Hepatic stellate cell (primary cell): ENCODE measurements around the gene PRF1.

Experiments
- DNase-seq: peaks from one replicate; pipeline ENCODE4 v3.0.0; 2011; ENCODE audit warnings: low spot score

The PRF1 gene

GRCh38 chr10:70576803-70577517 is 25.6 kb downstream of the PRF1 start:
- DNase-seq, result no peak

- peak; percentile 54 for DNase-seq
Observed at GRCh38 chr10:70575874-70576802, 26.4 kb downstream of the PRF1 start.

- no peak for DNase-seq
Observed at GRCh38 chr10:70575486-70575873, 27.1 kb downstream of the PRF1 start.

- no peak for DNase-seq
Observed at GRCh38 chr10:70573599-70574506, 28.7 kb downstream of the PRF1 start.

- no peak for DNase-seq
Observed at GRCh38 chr10:70571636-70572439, 30.7 kb downstream of the PRF1 start.

- no peak for DNase-seq
Observed at GRCh38 chr10:70571236-70571635, 31.3 kb downstream of the PRF1 start.

- no peak for DNase-seq
Observed at GRCh38 chr10:70568781-70569495, 33.6 kb downstream of the PRF1 start.

GRCh38 chr10:70568113-70568512 is 34.4 kb downstream of the PRF1 start:
- DNase-seq, result no peak

- DNase-seq, result no peak
Observed at GRCh38 chr10:70567603-70568002, 34.9 kb downstream of the PRF1 start.

GRCh38 chr10:70566515-70567290 is 35.8 kb downstream of the PRF1 start:
- DNase-seq, result no peak

GRCh38 chr10:70565556-70566514 is 36.7 kb downstream of the PRF1 start:
- DNase-seq, result no peak

GRCh38 chr10:70564901-70565351 is 37.6 kb downstream of the PRF1 start:
- no peak for DNase-seq

- no peak for DNase-seq
Observed at GRCh38 chr10:70564113-70564725, 38.3 kb downstream of the PRF1 start.

- no peak for DNase-seq
Observed at GRCh38 chr10:70563230-70563629, 39.3 kb downstream of the PRF1 start.

- no peak for DNase-seq
Observed at GRCh38 chr10:70562036-70562755, 40.3 kb downstream of the PRF1 start.

GRCh38 chr10:70561558-70561957 is 41.0 kb downstream of the PRF1 start:
- no peak for DNase-seq

- no peak for DNase-seq
Observed at GRCh38 chr10:70561070-70561469, 41.5 kb downstream of the PRF1 start.
